ENCODE measurements around the gene APOBEC3A.

- TF ChIP-seq POLR2A (IDR thresholded peaks at IDR 0.05) (no peak), CTCF (IDR thresholded peaks at IDR 0.05) (no peak)
Measured at GRCh38 chr22:38907767-38908166, 49.6 kb upstream of the APOBEC3A start.

Measured in lower leg skin (tissue), 3 donors.